Activated T-cell treated with anti-CD3 and anti-CD28 coated beads, Interleukin-2, amount 50 U/mL, for 24 hours (primary cell): ENCODE measurements around the gene FIBCD1.

Experiments used
- DNase-seq: peaks from one replicate; pipeline ENCODE4 v3.0.0-alpha.2; 2020
- H3K27ac Mint-ChIP-seq: 2 replicates; pipeline ENCODE4 v1.8.0; 2020; ENCODE audit warnings: mild to moderate bottlenecking, mixed read lengths
- H3K27me3 Mint-ChIP-seq: 2 replicates; pipeline ENCODE4 v1.8.0; 2020; ENCODE audit warnings: mixed read lengths
- H3K36me3 Mint-ChIP-seq: 2 replicates; pipeline ENCODE4 v1.8.0; 2020; ENCODE audit warnings: low read depth, mixed read lengths
- H3K4me1 Mint-ChIP-seq: 2 replicates; pipeline ENCODE4 v1.8.0; 2020; ENCODE audit warnings: low read depth, mixed read lengths
- H3K4me3 Mint-ChIP-seq: 2 replicates; pipeline ENCODE4 v1.8.0; 2020; ENCODE audit warnings: mild to moderate bottlenecking, moderate library complexity, mixed read lengths
- H3K9me3 Mint-ChIP-seq: 2 replicates; pipeline ENCODE4 v1.8.0; 2020; ENCODE audit warnings: mixed read lengths

The FIBCD1 gene

DNA sequence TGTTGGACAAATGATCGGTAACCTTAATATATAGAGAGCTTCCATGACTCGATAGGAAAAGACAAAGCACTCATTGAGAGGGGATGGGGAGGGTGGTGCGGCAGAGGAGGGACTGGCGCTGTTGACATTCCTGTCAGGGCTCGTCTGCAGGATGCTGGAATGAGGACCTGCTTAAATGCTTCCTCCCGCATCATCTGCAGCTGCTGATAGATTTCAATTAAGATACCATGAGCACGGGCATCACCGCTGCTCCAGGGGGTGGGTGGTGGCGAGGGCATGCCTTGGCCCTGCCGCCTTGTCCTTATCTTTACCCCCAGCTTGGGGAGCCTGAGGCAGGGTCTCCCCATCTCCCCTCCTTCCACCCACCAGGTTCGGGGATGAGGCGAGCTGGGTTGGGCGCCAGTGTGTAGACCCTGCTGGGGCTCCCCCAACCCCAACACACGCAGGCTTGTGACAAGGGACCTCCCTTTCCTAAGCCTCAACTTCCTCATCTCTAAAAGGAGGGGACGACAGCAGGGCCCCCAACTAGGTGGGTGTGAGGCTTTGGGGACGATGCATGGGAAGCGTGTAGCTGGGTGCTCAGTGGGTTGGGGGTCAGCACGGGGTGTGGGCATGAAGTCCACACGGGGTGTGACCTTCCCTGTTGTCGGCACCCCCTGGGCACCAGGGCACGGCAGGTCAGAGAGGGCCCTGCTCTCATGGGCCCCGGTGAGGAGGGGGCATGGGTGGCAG is 30.7 kb downstream of the FIBCD1 start:
- DNase-seq: no peak
- Mint-ChIP-seq H3K4me3 (no peak overlapping the region), H3K27ac (no peak overlapping the region), H3K9me3 (no peaks in the 10 kb centered on the region), H3K4me1 (no peaks in the 10 kb centered on the region), H3K36me3 (no peaks in the 10 kb centered on the region), H3K27me3 (no peaks in the 10 kb centered on the region)

DNA sequence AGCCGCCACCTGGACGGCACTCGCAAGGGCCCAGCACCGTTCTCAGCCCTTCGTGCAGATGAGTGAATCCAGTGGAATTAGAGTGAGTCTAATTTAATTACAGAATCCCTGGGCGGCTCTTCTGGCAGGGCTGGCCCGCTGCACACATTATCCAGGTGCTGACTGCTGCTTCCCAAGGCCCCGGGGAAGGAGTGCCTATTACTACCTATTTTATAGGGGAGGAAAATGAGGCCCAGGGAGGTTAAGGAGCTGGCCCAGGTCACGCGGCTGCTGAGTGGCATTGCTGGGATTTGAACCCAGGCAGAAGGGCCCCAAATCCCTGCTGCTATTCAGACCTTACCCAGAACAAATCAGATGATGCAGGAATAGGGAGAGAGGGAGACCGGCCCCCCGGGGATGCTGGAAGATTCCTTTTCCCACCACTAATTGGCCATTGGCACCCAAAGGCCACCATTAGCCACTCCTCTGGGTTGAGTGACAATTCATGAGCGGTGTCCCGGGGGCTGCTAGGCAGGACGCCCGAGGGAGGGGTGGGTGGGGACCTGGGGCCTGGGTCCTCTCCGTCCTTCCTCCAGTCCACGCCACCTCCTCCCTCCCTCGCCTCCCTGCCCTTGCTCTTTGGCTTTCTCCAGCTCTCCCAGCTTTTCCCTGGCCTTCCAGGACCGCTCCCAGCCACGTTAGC is 32.2 kb downstream of the FIBCD1 start:
- DNase-seq: no peak
- Mint-ChIP-seq H3K27me3 (no peaks in the 10 kb centered on the region), H3K9me3 (no peaks in the 10 kb centered on the region), H3K27ac (no peak overlapping the region), H3K4me1 (no peaks in the 10 kb centered on the region), H3K4me3 (no peak overlapping the region), H3K36me3 (no peaks in the 10 kb centered on the region)

GRCh38 chr9:130905902-130906734 is 32.9 kb downstream of the FIBCD1 start:
- Mint-ChIP-seq H3K27ac (no peak overlapping the region), H3K36me3 (no peaks in the 10 kb centered on the region), H3K9me3 (no peaks in the 10 kb centered on the region), H3K27me3 (no peaks in the 10 kb centered on the region), H3K4me1 (no peaks in the 10 kb centered on the region), H3K4me3 (no peak overlapping the region)
- DNase-seq: no peak

DNA sequence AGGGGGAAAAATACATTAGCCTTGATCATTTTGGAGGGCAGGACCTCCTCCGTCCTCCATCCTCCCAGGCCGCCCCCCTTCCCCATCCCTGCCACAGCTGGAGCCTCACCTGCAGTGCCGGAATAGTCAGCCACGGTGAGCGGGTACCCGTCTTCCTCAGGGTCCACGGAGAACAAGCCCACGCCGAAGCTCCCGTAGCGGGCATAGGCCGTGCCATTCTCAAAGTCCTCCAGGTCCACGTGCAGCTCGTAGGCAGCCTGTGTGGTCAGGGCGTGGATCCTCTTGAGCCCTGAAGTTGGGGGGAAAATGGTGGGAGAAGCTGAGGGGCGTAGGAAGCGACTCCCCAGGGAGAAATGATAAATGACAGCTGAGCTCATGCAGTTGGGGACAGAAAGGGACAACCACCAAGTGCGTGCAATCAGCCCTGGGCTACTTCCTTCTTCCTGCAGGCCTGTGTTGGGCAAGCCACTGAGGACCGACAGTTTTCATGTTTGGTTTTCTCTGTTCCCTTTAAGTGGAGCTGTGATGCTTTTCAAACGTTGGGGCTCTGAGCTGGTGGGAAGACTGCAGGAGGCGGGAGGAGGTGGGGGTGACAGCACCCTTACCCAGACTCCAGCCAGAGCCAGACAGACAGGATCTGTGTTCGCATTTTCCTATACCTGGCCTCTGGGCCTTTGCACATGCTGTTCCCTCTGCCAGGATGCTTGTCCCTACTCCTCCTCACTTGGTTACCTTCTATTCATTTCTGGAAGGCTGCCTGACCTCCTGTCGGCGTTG is 33.7 kb downstream of the FIBCD1 start:
- Mint-ChIP-seq H3K9me3 (no peaks in the 10 kb centered on the region), H3K4me1 (no peaks in the 10 kb centered on the region), H3K27me3 (peaks cover 5% of the 10 kb centered on the region), H3K4me3 (no peak overlapping the region), H3K27ac (no peak overlapping the region), H3K36me3 (no peaks in the 10 kb centered on the region)
- DNase-seq: no peak

GRCh38 chr9:130904070-130905044 is 34.7 kb downstream of the FIBCD1 start:
- Mint-ChIP-seq H3K9me3 (no peaks in the 10 kb centered on the region), H3K4me3 (no peak overlapping the region), H3K4me1 (no peaks in the 10 kb centered on the region), H3K36me3 (no peaks in the 10 kb centered on the region), H3K27ac (no peak overlapping the region), H3K27me3 (peaks cover 5% of the 10 kb centered on the region)
- DNase-seq: no peak

- no peaks in the 10 kb centered on the region for H3K9me3 Mint-ChIP-seq
Observed at GRCh38 chr9:130903194-130904069, 35.6 kb downstream of the FIBCD1 start.

DNA sequence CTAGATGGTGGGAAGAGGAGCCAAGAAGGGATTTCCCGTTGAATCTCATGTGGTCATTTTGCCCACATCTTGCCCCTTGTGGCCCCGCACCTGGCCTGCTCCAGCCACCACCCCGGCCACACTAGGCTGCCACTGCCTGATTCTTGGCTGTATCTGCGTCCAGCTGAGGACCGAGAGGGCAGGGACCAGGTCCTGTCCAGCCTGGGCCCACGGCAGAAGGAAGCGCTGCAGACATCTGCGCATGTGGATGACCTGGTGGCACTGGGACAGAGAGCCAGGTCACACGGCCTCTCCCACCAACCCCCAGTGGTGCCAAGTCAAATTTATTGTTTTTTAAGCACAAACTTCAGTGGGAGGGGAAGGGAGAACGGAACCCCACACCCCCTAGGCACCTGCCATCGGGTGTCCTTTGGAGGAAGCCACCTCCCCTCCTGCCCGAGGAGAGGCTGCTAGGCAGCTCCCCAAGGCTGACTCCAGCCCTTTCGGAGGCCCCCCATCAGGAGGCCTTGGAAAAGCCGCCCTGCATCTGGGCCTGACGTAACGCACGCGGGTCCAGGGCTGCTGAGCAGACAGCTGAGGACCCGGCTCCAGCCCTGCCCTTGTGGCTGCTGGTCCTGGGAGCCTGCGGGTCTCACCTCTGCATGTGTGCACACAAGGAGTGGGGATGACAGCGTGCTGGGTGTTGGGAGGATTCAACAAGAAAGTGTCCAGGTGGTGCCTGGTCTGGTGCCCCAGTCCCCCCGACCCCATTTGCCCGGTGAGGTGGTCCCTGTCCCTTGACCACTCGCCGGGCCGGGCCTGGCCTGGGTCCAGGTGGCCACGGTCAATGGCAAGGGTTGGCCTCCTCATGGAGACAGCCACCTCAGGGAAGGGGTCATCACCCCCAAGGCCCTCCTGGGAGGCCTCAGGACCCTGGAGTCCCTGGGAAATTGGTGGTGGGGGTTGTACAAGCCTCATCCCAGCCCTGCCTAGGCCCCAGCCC is 36.6 kb downstream of the FIBCD1 start:
- H3K4me3 Mint-ChIP-seq: no peak overlapping the region
- H3K27ac Mint-ChIP-seq: no peak overlapping the region
- H3K36me3 Mint-ChIP-seq: no peaks in the 10 kb centered on the region
- no peaks in the 10 kb centered on the region for H3K4me1 Mint-ChIP-seq
- peaks cover 5% of the 10 kb centered on the region for H3K27me3 Mint-ChIP-seq
- DNase-seq: no peak
- no peaks in the 10 kb centered on the region for H3K9me3 Mint-ChIP-seq

More at GRCh38 chr9:130903194-130904069, 35.6 kb downstream of the FIBCD1 start:
- Mint-ChIP-seq H3K4me1 (no peaks in the 10 kb centered on the region), H3K4me3 (no peak overlapping the region), H3K27me3 (peaks cover 5% of the 10 kb centered on the region), H3K27ac (no peak overlapping the region), H3K36me3 (no peaks in the 10 kb centered on the region)
- no peak for DNase-seq

DNA sequence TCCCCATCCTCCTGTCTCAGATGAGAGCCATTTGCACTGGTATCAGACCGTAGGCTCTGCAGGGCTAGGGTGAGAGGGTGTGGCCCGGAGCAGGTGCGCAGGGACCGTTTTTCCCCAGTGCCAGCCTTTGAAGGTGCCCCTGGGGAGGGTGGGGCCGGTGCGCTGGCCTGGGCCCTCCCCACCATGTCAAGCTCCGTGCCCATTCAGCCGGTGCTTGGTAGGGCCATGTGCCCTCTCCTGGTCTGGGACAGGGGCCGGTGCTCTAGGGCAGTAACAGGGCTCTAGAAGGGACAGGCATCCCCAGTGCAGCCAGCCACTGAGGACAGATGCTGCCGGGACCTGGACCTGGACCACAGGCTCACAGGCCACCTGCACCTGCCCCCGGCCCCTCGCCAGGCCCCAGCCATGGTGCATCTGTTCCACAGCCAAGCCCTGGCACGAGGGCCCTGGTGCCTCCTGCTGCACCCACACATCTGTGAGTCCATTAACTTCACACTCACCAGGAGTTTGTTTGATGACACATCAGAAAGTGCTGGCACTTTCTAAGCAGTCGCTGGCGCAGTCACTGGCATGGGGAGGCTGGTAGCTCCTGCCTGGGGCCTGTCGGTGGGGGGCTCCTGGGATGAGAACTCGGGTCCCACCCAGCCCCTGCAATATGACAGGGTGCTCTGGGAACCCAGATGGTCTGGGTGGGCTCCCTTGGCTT is 37.4 kb downstream of the FIBCD1 start:
- Mint-ChIP-seq H3K4me3 (no peak overlapping the region), H3K4me1 (no peaks in the 10 kb centered on the region), H3K36me3 (no peaks in the 10 kb centered on the region), H3K27me3 (peaks cover 5% of the 10 kb centered on the region), H3K27ac (no peak overlapping the region), H3K9me3 (no peaks in the 10 kb centered on the region)
- DNase-seq: no peak

- no peak for DNase-seq
- H3K27me3 Mint-ChIP-seq: peaks cover 5% of the 10 kb centered on the region
- no peak overlapping the region for H3K27ac Mint-ChIP-seq
- no peaks in the 10 kb centered on the region for H3K9me3 Mint-ChIP-seq
- H3K4me1 Mint-ChIP-seq: no peaks in the 10 kb centered on the region
- H3K36me3 Mint-ChIP-seq: no peaks in the 10 kb centered on the region
- H3K4me3 Mint-ChIP-seq: no peak overlapping the region
Observed at GRCh38 chr9:130900701-130901497, 38.1 kb downstream of the FIBCD1 start.

GRCh38 chr9:130899051-130899748 is 39.8 kb downstream of the FIBCD1 start:
- DNase-seq: no peak
- Mint-ChIP-seq H3K4me3 (no peak overlapping the region), H3K27ac (no peak overlapping the region)

More at GRCh38 chr9:130899051-130899748, 39.8 kb downstream of the FIBCD1 start:
- Mint-ChIP-seq H3K36me3 (no peaks in the 10 kb centered on the region), H3K9me3 (no peaks in the 10 kb centered on the region), H3K4me1 (no peaks in the 10 kb centered on the region), H3K27me3 (peaks cover 5% of the 10 kb centered on the region)
